Keratinocyte (primary cell): Measurements from ENCODE around the gene MUC2. TPM values are rescaled to one million over a fixed set of nuclear protein-coding genes. Genes with fewer than 3 reads are reported as not detected.

Source experiments
- DNase-seq: peaks from one replicate; pipeline ENCODE4 v3.0.0-alpha.2; 2011; ENCODE audit warnings: low read depth, missing footprints, low spot score
- FAIRE-seq: peaks from 2 replicates; lab custom pipeline; 2011; peaks lifted over from hg19 to GRCh38; lab: Jason Lieb, UNC
- H2AFZ ChIP-seq: 2 replicates; pipeline ENCODE4 v1.6.0; 2012; ENCODE audit warnings: low read length, control low read depth, inconsistent platforms; ENCODE audit not compliant: control insufficient read depth
- H3K27ac ChIP-seq: 2 replicates; pipeline ENCODE4 v1.5.1; 2011; ENCODE audit warnings: low read length; ENCODE audit not compliant: control insufficient read depth, insufficient read depth
- H3K27me3 ChIP-seq: 3 replicates; pipeline ENCODE4 v1.6.0; 2011; ENCODE audit warnings: low read length; ENCODE audit not compliant: control insufficient read depth, insufficient read depth; ENCODE audit errors: extremely low read depth
- H3K36me3 ChIP-seq, 2 experiments: 2 replicates in 1 of 2; 3 replicates in 1 of 2; pipeline ENCODE4 v1.5.1; 2011; ENCODE audit warnings: low read length in 2 of 2, mild to moderate bottlenecking in 1 of 2; ENCODE audit not compliant: control insufficient read depth in 2 of 2, insufficient read depth in 2 of 2; ENCODE audit errors: extremely low read depth in 1 of 2
- H3K4me1 ChIP-seq: 3 replicates; pipeline ENCODE4 v1.5.1; 2011; ENCODE audit warnings: low read length; ENCODE audit not compliant: control insufficient read depth, insufficient read depth; ENCODE audit errors: extremely low read depth
- H3K4me2 ChIP-seq: 3 replicates; pipeline ENCODE4 v1.6.0; 2011; ENCODE audit warnings: low read depth, low read length; ENCODE audit not compliant: control insufficient read depth, insufficient read depth; ENCODE audit errors: extremely low read depth
- H3K4me3 ChIP-seq, 3 experiments: fragments of 200-600 bp in 1 of 3; sonication (generic) in 1 of 3; 2 replicates in 2 of 3; 3 replicates in 1 of 3; pipeline ENCODE4 v1.5.1; 2011 to 2016; ENCODE audit warnings: low read length in 3 of 3, mild to moderate bottlenecking in 3 of 3, control low read depth in 2 of 3, inconsistent platforms in 1 of 3, low read depth in 1 of 3, mixed read lengths in 1 of 3, mixed run types in 1 of 3, moderate library complexity in 1 of 3; ENCODE audit not compliant: control insufficient read depth in 2 of 3, insufficient read depth in 2 of 3; ENCODE audit errors: extremely low read depth in 1 of 3
- H3K79me2 ChIP-seq: 2 replicates; pipeline ENCODE4 v1.6.0; 2012; ENCODE audit warnings: low read length; ENCODE audit not compliant: control insufficient read depth, insufficient read depth
- H3K9ac ChIP-seq: 3 replicates; pipeline ENCODE4 v1.6.0; 2011; ENCODE audit warnings: low read length; ENCODE audit not compliant: control insufficient read depth, insufficient read depth; ENCODE audit errors: extremely low read depth
- H3K9me1 ChIP-seq: 3 replicates; pipeline ENCODE4 v1.6.0; 2011; ENCODE audit warnings: low read length; ENCODE audit not compliant: control insufficient read depth, insufficient read depth; ENCODE audit errors: extremely low read depth
- H3K9me3 ChIP-seq: 2 replicates; pipeline ENCODE4 v1.5.1; 2012; ENCODE audit warnings: low read depth, low read length; ENCODE audit not compliant: control insufficient read depth
- H4K20me1 ChIP-seq: 3 replicates; pipeline ENCODE4 v1.6.0; 2011; ENCODE audit warnings: low read length; ENCODE audit not compliant: control insufficient read depth, insufficient read depth; ENCODE audit errors: extremely low read depth
- EZH2 ChIP-seq: IDR thresholded peaks from one replicate; pipeline ENCODE4 v1.6.1; 2012; ENCODE audit warnings: inconsistent platforms, mild to moderate bottlenecking, low read length, moderate library complexity
- dilution Hi-C: fragments of 300-500 bp; cut with MboI; formaldehyde crosslinking; loops from one replicate; pipeline ENCODE4 v1.7.0; 2020; ENCODE audit warnings: low sequenced_read_pairs; ENCODE audit not compliant: extremely low pct_ligation_motif_present
- polyA plus RNA-seq, 5 experiments: library from polyadenylated mRNA; depleted of rRNA in 3 of 5; stranded (reverse) in 3 of 5; stranded (forward) in 1 of 5; unstranded in 1 of 5; fragments of >200 nt; gene quantifications; 1 replicate in 1 of 5; 2 replicates in 3 of 5; 3 replicates in 1 of 5; pipeline versions ENCODE4 v1.2.1 to v1.2.3, GENCODE V29; 2011 to 2012; ENCODE audit warnings: missing spikeins in 2 of 5, low read depth in 1 of 5, low replicate concordance in 1 of 5
- TF ChIP-seq, protein P1 (sequence below), 3 experiments: IDR thresholded peaks in 1 of 3; conservative IDR thresholded peaks in 1 of 3; optimal IDR thresholded peaks in 1 of 3; 2 replicates in 2 of 3; 3 replicates in 1 of 3; pipeline versions ENCODE3 to v1.5.1; 2011; ENCODE audit warnings: low read length in 3 of 3, mild to moderate bottlenecking in 3 of 3, moderate library complexity in 2 of 3, control low read depth in 1 of 3, inconsistent platforms in 1 of 3; ENCODE audit not compliant: insufficient read depth in 2 of 3; ENCODE audit errors: extremely low read depth in 1 of 3

The MUC2 gene
- polyA plus RNA-seq, 1 donor (not counting 4 experiments of a cell fraction or from before 2014, with no cell fraction given) = not detected

DNA sequence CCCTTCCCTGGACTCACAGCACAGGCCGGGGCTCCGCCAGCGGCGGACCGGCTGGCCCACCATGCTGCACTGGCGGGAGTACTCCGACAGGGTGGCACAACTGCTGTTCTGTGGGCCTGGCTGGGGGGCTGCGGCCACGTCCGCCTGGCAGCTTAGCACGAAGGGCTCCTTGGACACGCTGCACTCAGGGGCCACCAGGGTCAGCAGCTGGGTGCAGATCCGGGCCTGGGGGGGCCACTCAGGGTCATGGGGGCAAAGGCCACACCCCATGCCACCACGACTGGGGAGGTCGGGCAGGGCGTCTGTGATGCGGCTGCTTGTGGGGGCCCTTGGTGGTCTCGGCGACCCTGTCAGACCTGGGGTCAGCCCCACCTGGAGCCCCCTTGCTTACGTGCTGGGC, 44.1 kb upstream of the MUC2 start:
- Histone ChIP-seq H3K27me3 (peaks cover 4% of the 10 kb centered on the region), H3K9me3 (no peaks in the 10 kb centered on the region), H3K9me1 (no peaks in the 10 kb centered on the region), H3K79me2 (no peaks in the 10 kb centered on the region), H3K36me3 (no peaks in the 10 kb centered on the region), H3K4me2 (no peak overlapping the region), H4K20me1 (no peaks in the 10 kb centered on the region), H3K4me3 (no peak overlapping the region), H2AFZ (no peak overlapping the region), H3K27ac (no peak overlapping the region), H3K9ac (no peak overlapping the region), H3K4me1 (no peaks in the 10 kb centered on the region)
- dilution Hi-C loops = no loop called here
- FAIRE-seq (no peak), DNase-seq (no peak)
- no peak for TF ChIP-seq EZH2
- TF ChIP-seq, protein P1, sequence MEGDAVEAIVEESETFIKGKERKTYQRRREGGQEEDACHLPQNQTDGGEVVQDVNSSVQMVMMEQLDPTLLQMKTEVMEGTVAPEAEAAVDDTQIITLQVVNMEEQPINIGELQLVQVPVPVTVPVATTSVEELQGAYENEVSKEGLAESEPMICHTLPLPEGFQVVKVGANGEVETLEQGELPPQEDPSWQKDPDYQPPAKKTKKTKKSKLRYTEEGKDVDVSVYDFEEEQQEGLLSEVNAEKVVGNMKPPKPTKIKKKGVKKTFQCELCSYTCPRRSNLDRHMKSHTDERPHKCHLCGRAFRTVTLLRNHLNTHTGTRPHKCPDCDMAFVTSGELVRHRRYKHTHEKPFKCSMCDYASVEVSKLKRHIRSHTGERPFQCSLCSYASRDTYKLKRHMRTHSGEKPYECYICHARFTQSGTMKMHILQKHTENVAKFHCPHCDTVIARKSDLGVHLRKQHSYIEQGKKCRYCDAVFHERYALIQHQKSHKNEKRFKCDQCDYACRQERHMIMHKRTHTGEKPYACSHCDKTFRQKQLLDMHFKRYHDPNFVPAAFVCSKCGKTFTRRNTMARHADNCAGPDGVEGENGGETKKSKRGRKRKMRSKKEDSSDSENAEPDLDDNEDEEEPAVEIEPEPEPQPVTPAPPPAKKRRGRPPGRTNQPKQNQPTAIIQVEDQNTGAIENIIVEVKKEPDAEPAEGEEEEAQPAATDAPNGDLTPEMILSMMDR (optimal IDR thresholded peaks at IDR 0.05 in 1 of 3, IDR thresholded peaks at IDR 0.05 in 1 of 3, conservative IDR thresholded peaks at IDR 0.05 in 1 of 3; ENCODE audit: extremely low read depth in 1 of 3, insufficient read depth in 2 of 3, low read length in 3 of 3) = no peak

DNA sequence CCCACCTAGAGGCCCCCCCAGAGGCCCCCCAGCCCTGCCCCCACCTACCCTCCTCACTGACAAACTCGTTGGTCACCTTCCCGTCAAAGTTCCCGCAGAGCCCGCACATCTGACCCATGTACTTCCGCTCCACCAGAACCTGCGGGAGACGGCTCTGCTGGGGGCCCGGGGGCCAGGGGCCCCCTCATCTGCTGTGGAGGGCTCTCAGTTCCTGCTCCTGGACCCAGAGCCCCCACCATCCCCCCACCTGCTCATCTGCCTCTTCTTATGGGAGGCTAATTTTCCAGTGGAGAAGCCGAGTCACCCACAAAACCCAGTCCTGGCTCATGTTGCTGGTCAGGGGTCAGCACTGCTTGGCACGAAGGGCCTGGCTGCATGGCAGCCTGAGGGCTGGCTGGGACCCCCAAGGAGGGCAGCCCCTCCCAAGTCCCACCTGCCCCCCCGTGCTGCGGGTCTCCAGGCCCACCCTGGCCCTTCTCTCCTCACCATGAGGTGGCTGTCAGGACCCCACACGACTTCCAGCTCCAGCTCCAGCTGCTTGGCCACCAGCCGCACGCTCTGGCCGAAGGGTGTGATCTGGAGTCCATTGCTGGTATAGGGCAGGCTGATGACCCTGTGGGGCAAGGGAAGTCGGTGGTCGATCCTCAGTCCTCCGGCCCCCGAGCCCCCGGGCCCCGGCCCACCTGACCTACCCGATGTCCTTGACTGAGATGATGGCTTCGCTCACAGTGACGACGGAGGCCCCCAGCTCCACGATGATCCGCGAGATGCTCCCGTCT, 43.4 kb upstream of the MUC2 start:
- FAIRE-seq (no peak), DNase-seq (no peak)
- Histone ChIP-seq H3K9ac (no peak overlapping the region), H3K4me3 (no peak overlapping the region), H4K20me1 (no peaks in the 10 kb centered on the region), H3K9me1 (no peaks in the 10 kb centered on the region), H3K36me3 (no peaks in the 10 kb centered on the region), H3K9me3 (no peaks in the 10 kb centered on the region), H3K27ac (no peak overlapping the region), H2AFZ (no peak overlapping the region), H3K4me2 (no peak overlapping the region), H3K27me3 (peaks cover 4% of the 10 kb centered on the region), H3K79me2 (no peaks in the 10 kb centered on the region), H3K4me1 (no peaks in the 10 kb centered on the region)
- TF ChIP-seq, protein P1 (optimal IDR thresholded peaks at IDR 0.05 in 1 of 3, IDR thresholded peaks at IDR 0.05 in 1 of 3, conservative IDR thresholded peaks at IDR 0.05 in 1 of 3; ENCODE audit: extremely low read depth in 1 of 3, insufficient read depth in 2 of 3, low read length in 3 of 3) = no peak
- no peak for TF ChIP-seq EZH2
- dilution Hi-C loops = no loop called here
